ENCODE data around the gene ESD. TPM values are rescaled to one million over a fixed set of nuclear protein-coding genes. Genes with fewer than 3 reads are reported as not detected.
"Not testable (repeated sequence)": the region's sequence is repeated elsewhere in the genome, so short reads cannot be mapped to it uniquely, and the experiment has no call there.

Gene ESD
- total RNA-seq, 1 donor from 2014 or later = 107 TPM

DNA sequence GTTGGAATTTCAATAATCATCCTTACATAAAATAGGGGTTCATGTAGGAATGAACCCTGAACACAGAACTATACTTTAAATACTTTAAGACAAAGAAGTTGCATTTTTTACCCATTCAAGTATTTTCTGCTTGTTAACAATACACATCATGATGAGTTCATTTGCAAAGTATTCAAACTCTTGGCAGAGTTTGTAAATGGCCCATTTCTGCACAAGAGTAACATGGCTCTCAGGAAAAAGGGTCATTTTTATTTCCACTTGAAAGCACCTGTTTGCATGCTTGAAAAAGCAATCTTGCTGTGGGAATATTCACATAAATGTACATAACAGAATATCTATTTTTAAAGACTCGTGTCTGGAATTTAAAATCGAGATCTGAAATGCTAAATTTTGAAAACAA, 18.1 kb downstream of the ESD start:
- TF ChIP-seq POLR2A (IDR thresholded peaks at IDR 0.05) (no peak), POLR2AphosphoS5 (IDR thresholded peaks at IDR 0.05; ENCODE audit: insufficient read depth in 1 of 2, low read depth in 1 of 2) (no peak)
- TF ChIP-seq, protein P1, sequence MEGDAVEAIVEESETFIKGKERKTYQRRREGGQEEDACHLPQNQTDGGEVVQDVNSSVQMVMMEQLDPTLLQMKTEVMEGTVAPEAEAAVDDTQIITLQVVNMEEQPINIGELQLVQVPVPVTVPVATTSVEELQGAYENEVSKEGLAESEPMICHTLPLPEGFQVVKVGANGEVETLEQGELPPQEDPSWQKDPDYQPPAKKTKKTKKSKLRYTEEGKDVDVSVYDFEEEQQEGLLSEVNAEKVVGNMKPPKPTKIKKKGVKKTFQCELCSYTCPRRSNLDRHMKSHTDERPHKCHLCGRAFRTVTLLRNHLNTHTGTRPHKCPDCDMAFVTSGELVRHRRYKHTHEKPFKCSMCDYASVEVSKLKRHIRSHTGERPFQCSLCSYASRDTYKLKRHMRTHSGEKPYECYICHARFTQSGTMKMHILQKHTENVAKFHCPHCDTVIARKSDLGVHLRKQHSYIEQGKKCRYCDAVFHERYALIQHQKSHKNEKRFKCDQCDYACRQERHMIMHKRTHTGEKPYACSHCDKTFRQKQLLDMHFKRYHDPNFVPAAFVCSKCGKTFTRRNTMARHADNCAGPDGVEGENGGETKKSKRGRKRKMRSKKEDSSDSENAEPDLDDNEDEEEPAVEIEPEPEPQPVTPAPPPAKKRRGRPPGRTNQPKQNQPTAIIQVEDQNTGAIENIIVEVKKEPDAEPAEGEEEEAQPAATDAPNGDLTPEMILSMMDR (IDR thresholded peaks at IDR 0.05) = no peak
- H3K9me3 ChIP-seq = no peaks in the 10 kb centered on the region
- intact Hi-C loops (cut with DNase I) = no loop called here
- H3K4me3 ChIP-seq = no peak overlapping the region
- DNase-seq (ENCODE audit: extremely low spot score in 2 of 2) = no peak
- H3K4me1 ChIP-seq = peaks cover 21% of the 10 kb centered on the region
- H3K27ac ChIP-seq = no peak overlapping the region
- H3K36me3 ChIP-seq = peaks cover 5 to 54% of the 10 kb centered on the region in 2 donors
- H3K27me3 ChIP-seq = no peaks in the 10 kb centered on the region

DNA sequence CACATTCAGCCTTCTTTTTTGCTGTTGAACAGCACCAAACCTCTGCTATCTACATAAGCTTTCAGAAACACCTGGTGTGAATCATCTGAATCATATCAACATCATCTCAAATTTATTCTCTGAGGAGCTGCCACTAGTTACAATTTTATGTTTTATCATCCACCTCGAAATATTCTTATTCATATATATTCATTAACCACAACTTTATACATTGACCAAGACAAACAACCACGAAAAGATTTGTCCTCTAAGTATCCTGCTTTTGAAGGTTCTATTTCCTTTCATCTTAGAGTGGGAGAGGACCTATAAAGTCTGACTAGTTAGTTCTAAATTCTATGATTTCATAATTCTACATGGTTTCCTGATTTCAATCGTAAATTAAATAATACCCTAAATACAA, 18.9 kb downstream of the ESD start:
- Histone ChIP-seq H3K27ac (peak overlapping the region; percentile 27), H3K27me3 (no peaks in the 10 kb centered on the region), H3K4me1 (peaks cover 21% of the 10 kb centered on the region), H3K4me3 (no peak overlapping the region), H3K9me3 (no peaks in the 10 kb centered on the region), H3K36me3 (peaks cover 3 to 50% of the 10 kb centered on the region in 2 donors)
- TF ChIP-seq, protein P1 (IDR thresholded peaks at IDR 0.05) = no peak
- TF ChIP-seq POLR2AphosphoS5 (IDR thresholded peaks at IDR 0.05; ENCODE audit: insufficient read depth in 1 of 2, low read depth in 1 of 2) (no peak), POLR2A (IDR thresholded peaks at IDR 0.05) (no peak)
- DNase-seq (ENCODE audit: extremely low spot score in 2 of 2) = no peak
- intact Hi-C loops (cut with DNase I) = no loop called here

DNA sequence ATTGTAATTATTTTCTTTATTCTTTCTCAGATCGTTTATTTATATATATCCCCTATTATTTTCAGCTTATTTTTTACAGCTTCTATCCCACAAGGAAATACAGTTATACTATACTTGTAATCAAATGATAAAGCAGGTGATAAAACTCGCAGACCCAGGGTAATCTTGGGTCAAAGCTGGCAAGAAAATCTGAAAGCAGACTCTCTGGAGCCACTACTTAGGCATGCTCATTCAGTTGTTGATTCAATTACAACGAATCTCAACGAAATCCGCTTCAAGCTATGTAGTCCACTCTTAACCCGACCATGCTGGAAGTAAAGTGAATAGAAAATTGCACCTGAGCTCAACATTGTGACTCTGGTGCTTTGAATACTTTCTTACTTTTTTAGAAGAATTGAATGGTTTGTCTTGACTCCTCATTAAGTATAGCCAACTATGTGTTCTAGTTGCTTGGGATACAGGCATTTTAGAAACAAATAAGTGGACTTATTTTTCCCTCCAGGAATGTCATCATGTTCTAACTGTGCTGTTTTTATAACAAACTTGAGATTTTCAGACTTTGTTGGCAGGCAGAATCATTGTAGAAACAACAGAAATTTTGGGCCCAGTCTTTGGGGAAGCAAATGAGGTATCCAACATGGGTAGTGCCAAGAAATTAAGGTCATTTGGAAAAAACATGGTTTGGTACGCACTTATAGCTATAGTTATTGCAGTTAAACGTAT, 21.4 kb downstream of the ESD start:
- Histone ChIP-seq H3K27me3 (no peaks in the 10 kb centered on the region), H3K4me3 (no peak overlapping the region), H3K27ac (no peak overlapping the region), H3K4me1 (peaks cover 10% of the 10 kb centered on the region), H3K9me3 (no peaks in the 10 kb centered on the region), H3K36me3 (peaks cover 3 to 39% of the 10 kb centered on the region in 2 donors)
- TF ChIP-seq POLR2AphosphoS5 (IDR thresholded peaks at IDR 0.05; ENCODE audit: insufficient read depth in 1 of 2, low read depth in 1 of 2) (no peak), POLR2A (IDR thresholded peaks at IDR 0.05) (no peak)
- TF ChIP-seq, protein P1 (IDR thresholded peaks at IDR 0.05) = no peak
- no peak for DNase-seq (ENCODE audit: extremely low spot score in 2 of 2)
- intact Hi-C loops (cut with DNase I) = no loop called here

- Histone ChIP-seq H3K4me1 (peaks cover 9% of the 10 kb centered on the region), H3K27me3 (no peaks in the 10 kb centered on the region), H3K27ac (no peak overlapping the region), H3K36me3 (peaks cover 0 to 32% of the 10 kb centered on the region in 2 donors), H3K4me3 (no peak overlapping the region), H3K9me3 (no peaks in the 10 kb centered on the region)
- no peak for DNase-seq (ENCODE audit: extremely low spot score in 2 of 2)
- TF ChIP-seq POLR2A (IDR thresholded peaks at IDR 0.05) = no peak
- no peak for TF ChIP-seq POLR2AphosphoS5 (IDR thresholded peaks at IDR 0.05; ENCODE audit: insufficient read depth in 1 of 2, low read depth in 1 of 2)
- TF ChIP-seq, protein P1 (IDR thresholded peaks at IDR 0.05) = no peak
- intact Hi-C loops (cut with DNase I) = no loop called here
Measured at GRCh38 chr13:46773541-46773940, 23.4 kb downstream of the ESD start.

DNA sequence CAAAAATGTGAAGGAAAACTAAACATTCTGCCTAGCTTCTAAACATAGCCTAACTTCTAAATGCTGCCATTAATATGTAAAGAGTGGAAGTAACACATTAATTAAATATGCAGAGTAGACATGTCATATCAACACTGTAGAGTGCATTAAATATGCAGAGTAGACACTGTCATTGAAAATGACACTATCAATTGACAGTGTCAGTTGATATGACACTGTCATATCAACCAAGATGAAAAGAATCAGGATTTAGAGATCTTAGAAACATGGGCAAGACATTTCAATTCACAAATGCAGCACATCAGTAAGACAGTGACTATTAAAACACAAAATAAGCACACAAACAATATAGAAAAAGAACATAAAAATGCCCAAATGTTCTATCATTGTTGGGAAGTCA, 25.3 kb downstream of the ESD start:
- TF ChIP-seq, protein P1 (IDR thresholded peaks at IDR 0.05) = no peak
- TF ChIP-seq POLR2A (IDR thresholded peaks at IDR 0.05) (no peak), POLR2AphosphoS5 (IDR thresholded peaks at IDR 0.05; ENCODE audit: insufficient read depth in 1 of 2, low read depth in 1 of 2) (no peak)
- no peak for DNase-seq (ENCODE audit: extremely low spot score in 2 of 2)
- no peak overlapping the region for H3K4me3 ChIP-seq
- H3K27me3 ChIP-seq = no peaks in the 10 kb centered on the region
- intact Hi-C loops (cut with DNase I) = no loop called here
- no peaks in the 10 kb centered on the region for H3K4me1 ChIP-seq
- H3K9me3 ChIP-seq = no peaks in the 10 kb centered on the region
- peaks cover 0 to 24% of the 10 kb centered on the region in 2 donors for H3K36me3 ChIP-seq
- no peak overlapping the region for H3K27ac ChIP-seq

- DNase-seq (ENCODE audit: extremely low spot score in 2 of 2); H3K4me1 ChIP-seq; H3K9me3 ChIP-seq; H3K4me3 ChIP-seq; H3K27me3 ChIP-seq; H3K27ac ChIP-seq; intact Hi-C loops (cut with DNase I): not testable (repeated sequence)
- H3K36me3 ChIP-seq = peaks cover 0 to 22% of the 10 kb centered on the region in 2 donors
Measured at GRCh38 chr13:46769925-46770324, 27.0 kb downstream of the ESD start.
